Activated B cell treated with CpG ODN at 0.5 μM for 24 hours (primary cell): Measurements from ENCODE around the gene RCOR3. TPM values are rescaled to one million over a fixed set of nuclear protein-coding genes. Genes with fewer than 3 reads are reported as not detected.

Experiments used
- ATAC-seq: fragments of 200-7000 bp; cut with Tn5 transposase; one replicate; pipeline ENCODE4 v1.10.0; 2021; ENCODE audit warnings: low read depth, mild to moderate bottlenecking, moderate library complexity
- CTCF ChIA-PET: fragments of 350-600 bp; sonication (Branson Sonifier 250); formaldehyde crosslinking; loops from one replicate; lab custom pipeline; 2021; ENCODE audit warnings: antibody characterized with exemption; lab: Charles Lee
- POLR2A ChIA-PET: fragments of 350-600 bp; sonication (Branson Sonifier 250); formaldehyde crosslinking; loops from one replicate; lab custom pipeline; 2021; ENCODE audit warnings: antibody characterized with exemption; lab: Charles Lee
- DNase-seq: peaks from one replicate; pipeline ENCODE4 v3.0.0; 2022
- H3K27ac Mint-ChIP-seq: one replicate; pipeline ENCODE4 v1.8.0; 2020; ENCODE audit warnings: mixed read lengths
- H3K27me3 Mint-ChIP-seq: one replicate; pipeline ENCODE4 v1.8.0; 2021; ENCODE audit warnings: mixed read lengths
- H3K36me3 Mint-ChIP-seq: one replicate; pipeline ENCODE4 v1.8.0; 2021; ENCODE audit warnings: low read depth, mixed read lengths
- H3K4me1 Mint-ChIP-seq: one replicate; pipeline ENCODE4 v1.8.0; 2021; ENCODE audit warnings: mixed read lengths
- H3K4me3 Mint-ChIP-seq: one replicate; pipeline ENCODE4 v1.8.0; 2020; ENCODE audit warnings: mild to moderate bottlenecking, mixed read lengths
- H3K9me3 Mint-ChIP-seq: one replicate; pipeline ENCODE4 v1.8.0; 2020; ENCODE audit warnings: mixed read lengths
- CTCF ChIP-seq: fragments of 200-600 bp; IDR thresholded peaks from one replicate; pipeline ENCODE4 v1.8.0; 2022; ENCODE audit warnings: antibody characterized with exemption, mild to moderate bottlenecking
- intact Hi-C: fragments of 100-400 bp; cut with micrococcal nuclease; formaldehyde crosslinking; loops from one replicate; pipeline ENCODE4 v1.15.1; 2024
- total RNA-seq: library from RNA; stranded (reverse); gene quantifications from 2 replicates; pipeline ENCODE4 v1.2.3, GENCODE V29; 2022

Gene RCOR3
- total RNA-seq, 1 donor from 2014 or later = 72.3 TPM

GRCh38 chr1:211355873-211356272 is 96.7 kb downstream of the RCOR3 start:
- H3K4me1 Mint-ChIP-seq = peaks cover 39% of the 10 kb centered on the region
- H3K9me3 Mint-ChIP-seq = no peaks in the 10 kb centered on the region
- intact Hi-C loops = loop anchor here (10.0 kb wide), 1 partner anchor 771 kb away; no protein-coding TSS in a partner anchor
- no peak overlapping the region for H3K4me3 Mint-ChIP-seq
- ATAC-seq = no peak
- no peak for DNase-seq
- H3K36me3 Mint-ChIP-seq = peaks cover 72% of the 10 kb centered on the region
- H3K27ac Mint-ChIP-seq = no peak overlapping the region
- TF ChIP-seq CTCF = no peak
- POLR2A ChIA-PET = no interaction called here
- no peaks in the 10 kb centered on the region for H3K27me3 Mint-ChIP-seq
- CTCF ChIA-PET = interaction anchor here (0.8 to 4.7 kb wide), 4 partner anchors 19 to 32 kb away, joined by 3 to 34 read pairs (median 9); partner anchors contain the start of gene TRAF5

- peaks cover 73% of the 10 kb centered on the region for H3K36me3 Mint-ChIP-seq
- no peaks in the 10 kb centered on the region for H3K9me3 Mint-ChIP-seq
- no peak for ATAC-seq
- peaks cover 31% of the 10 kb centered on the region for H3K4me1 Mint-ChIP-seq
- no peak for TF ChIP-seq CTCF
- H3K27ac Mint-ChIP-seq = no peak overlapping the region
- DNase-seq = no peak
- CTCF ChIA-PET = interaction anchor here (0.5 to 4.7 kb wide), 3 partner anchors 30 to 908 kb away, joined by 3 to 34 read pairs (median 3); partner anchors contain the start of gene TRAF5
- no peak overlapping the region for H3K4me3 Mint-ChIP-seq
- intact Hi-C loops = loop anchor here (10.0 kb wide), 1 partner anchor 772 kb away; no protein-coding TSS in a partner anchor
- POLR2A ChIA-PET = no interaction called here
- no peaks in the 10 kb centered on the region for H3K27me3 Mint-ChIP-seq
These were observed 97.7 kb downstream of the RCOR3 start for GRCh38 chr1:211356723-211357407.

- Mint-ChIP-seq H3K27ac (no peak overlapping the region), H3K4me1 (peaks cover 14% of the 10 kb centered on the region), H3K27me3 (no peaks in the 10 kb centered on the region), H3K4me3 (no peak overlapping the region), H3K9me3 (no peaks in the 10 kb centered on the region), H3K36me3 (peaks cover 73% of the 10 kb centered on the region)
- TF ChIP-seq CTCF = no peak
- intact Hi-C loops = loop anchor here (10.0 kb wide), 1 partner anchor 774 kb away; no protein-coding TSS in a partner anchor
- ATAC-seq = no peak
- no peak for DNase-seq
- POLR2A ChIA-PET = interaction anchor here (0.7 kb wide), 1 partner anchor 929 kb away, joined by 3 read pairs; no protein-coding TSS in a partner anchor
- CTCF ChIA-PET = interaction anchor here (1.0 kb wide), 1 partner anchor 35 kb away, joined by 4 read pairs; no protein-coding TSS in a partner anchor
These were observed 99.5 kb downstream of the RCOR3 start for GRCh38 chr1:211358685-211359084.

GRCh38 chr1:211359876-211360275 is 100.7 kb downstream of the RCOR3 start:
- H3K4me3 Mint-ChIP-seq = no peak overlapping the region
- ChIA-PET POLR2A (no interaction called here), CTCF (interaction anchor here (2.1 kb wide), 1 partner anchor 37 kb away, joined by 8 read pairs; no protein-coding TSS in a partner anchor)
- no peaks in the 10 kb centered on the region for H3K27me3 Mint-ChIP-seq
- no peak for TF ChIP-seq CTCF
- peak overlapping the region; percentile 57 for H3K27ac Mint-ChIP-seq
- peaks cover 71% of the 10 kb centered on the region for H3K36me3 Mint-ChIP-seq
- DNase-seq = no peak
- intact Hi-C loops = loop anchor here (10.0 kb wide), 1 partner anchor 775 kb away; no protein-coding TSS in a partner anchor
- no peak for ATAC-seq
- H3K4me1 Mint-ChIP-seq = peaks cover 4% of the 10 kb centered on the region
- H3K9me3 Mint-ChIP-seq = no peaks in the 10 kb centered on the region

GRCh38 chr1:211361202-211361601 is 102.0 kb downstream of the RCOR3 start:
- no peaks in the 10 kb centered on the region for H3K4me1 Mint-ChIP-seq
- no peak for ATAC-seq

More at GRCh38 chr1:211361202-211361601, 102.0 kb downstream of the RCOR3 start:
- Mint-ChIP-seq H3K27me3 (no peaks in the 10 kb centered on the region), H3K4me3 (no peak overlapping the region), H3K27ac (no peak overlapping the region), H3K36me3 (peaks cover 75% of the 10 kb centered on the region), H3K9me3 (no peaks in the 10 kb centered on the region)
- DNase-seq = no peak
- ChIA-PET POLR2A (no interaction called here), CTCF (interaction anchor here (2.1 kb wide), 1 partner anchor 38 kb away, joined by 8 read pairs; no protein-coding TSS in a partner anchor)
- TF ChIP-seq CTCF = no peak
- intact Hi-C loops = no loop called here
